Endothelial cell (in vitro differentiated cells): ENCODE measurements around the gene CHRDL2. TPM values are rescaled to one million over a fixed set of nuclear protein-coding genes. Genes with fewer than 3 reads are reported as not detected.

Source experiments
- DNase-seq: peaks from one replicate; pipeline ENCODE4 v3.0.0; 2021; ENCODE audit warnings: low spot score
- H3K27ac Mint-ChIP-seq: one replicate; pipeline ENCODE4 v1.8.0; 2021; ENCODE audit warnings: mixed read lengths, inconsistent platforms; ENCODE audit not compliant: unreplicated experiment
- H3K27me3 Mint-ChIP-seq: one replicate; pipeline ENCODE4 v1.8.0; 2021; ENCODE audit warnings: mild to moderate bottlenecking, moderate library complexity, mixed read lengths, inconsistent platforms; ENCODE audit not compliant: unreplicated experiment
- H3K36me3 Mint-ChIP-seq: one replicate; pipeline ENCODE4 v1.8.0; 2021; ENCODE audit warnings: mild to moderate bottlenecking, low read depth, mixed read lengths, inconsistent platforms; ENCODE audit not compliant: unreplicated experiment
- H3K4me1 Mint-ChIP-seq: one replicate; pipeline ENCODE4 v1.8.0; 2021; ENCODE audit warnings: mild to moderate bottlenecking, mixed read lengths, inconsistent platforms; ENCODE audit not compliant: unreplicated experiment
- H3K4me3 Mint-ChIP-seq: one replicate; pipeline ENCODE4 v1.8.0; 2021; ENCODE audit warnings: mild to moderate bottlenecking, mixed read lengths, inconsistent platforms; ENCODE audit not compliant: unreplicated experiment
- H3K9me3 Mint-ChIP-seq: one replicate; pipeline ENCODE4 v1.8.0; 2021; ENCODE audit warnings: mixed read lengths, inconsistent platforms; ENCODE audit not compliant: unreplicated experiment
- microRNA-seq: library from miRNA; unstranded; fragments of <30 nt; microRNA quantifications from one replicate; pipeline ENCODE4, GENCODE V29; 2020; ENCODE audit not compliant: unreplicated experiment
- total RNA-seq: library from RNA; stranded (reverse); fragmentation: NEBNext Ultra II Directional; extraction: Animal tissue kit (Norgen Biotek cat#: 25700); gene quantifications from one replicate; pipeline ENCODE4 v1.2.1, GENCODE V29; 2021; ENCODE audit not compliant: unreplicated experiment
- TF ChIP-seq, protein P1 (sequence below): fragments of 200-600 bp; sonication (generic); IDR thresholded peaks from one replicate; pipeline ENCODE4 v1.5.0; 2021; ENCODE audit warnings: antibody characterized with exemption; ENCODE audit not compliant: unreplicated experiment

Gene CHRDL2
- total RNA-seq, 1 donor from 2014 or later: 0.21 TPM

DNA sequence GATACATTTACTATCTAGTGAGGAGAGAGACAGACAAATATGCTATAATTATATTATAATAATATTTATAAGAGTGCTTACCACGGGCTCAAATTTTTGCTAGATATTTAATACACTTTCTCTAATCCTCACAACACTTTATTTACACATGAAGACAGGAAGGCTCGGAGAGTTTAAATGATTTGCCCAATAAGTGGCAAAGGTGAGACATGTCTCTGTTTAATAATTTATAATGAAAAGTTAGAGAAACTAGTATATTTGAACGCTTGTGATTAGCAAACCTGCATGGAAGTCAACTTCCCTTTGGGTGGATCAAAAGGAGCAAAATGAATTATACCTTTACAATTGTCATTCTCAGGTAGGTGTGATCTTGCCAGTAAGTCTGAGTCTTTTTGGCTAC lies 83.4 kb downstream of the CHRDL2 start:
- Mint-ChIP-seq H3K4me1 (no peaks in the 10 kb centered on the region), H3K4me3 (no peak overlapping the region), H3K27me3 (no peaks in the 10 kb centered on the region), H3K27ac (no peak overlapping the region), H3K36me3 (peaks cover 8% of the 10 kb centered on the region), H3K9me3 (no peaks in the 10 kb centered on the region)
- TF ChIP-seq, protein P1, sequence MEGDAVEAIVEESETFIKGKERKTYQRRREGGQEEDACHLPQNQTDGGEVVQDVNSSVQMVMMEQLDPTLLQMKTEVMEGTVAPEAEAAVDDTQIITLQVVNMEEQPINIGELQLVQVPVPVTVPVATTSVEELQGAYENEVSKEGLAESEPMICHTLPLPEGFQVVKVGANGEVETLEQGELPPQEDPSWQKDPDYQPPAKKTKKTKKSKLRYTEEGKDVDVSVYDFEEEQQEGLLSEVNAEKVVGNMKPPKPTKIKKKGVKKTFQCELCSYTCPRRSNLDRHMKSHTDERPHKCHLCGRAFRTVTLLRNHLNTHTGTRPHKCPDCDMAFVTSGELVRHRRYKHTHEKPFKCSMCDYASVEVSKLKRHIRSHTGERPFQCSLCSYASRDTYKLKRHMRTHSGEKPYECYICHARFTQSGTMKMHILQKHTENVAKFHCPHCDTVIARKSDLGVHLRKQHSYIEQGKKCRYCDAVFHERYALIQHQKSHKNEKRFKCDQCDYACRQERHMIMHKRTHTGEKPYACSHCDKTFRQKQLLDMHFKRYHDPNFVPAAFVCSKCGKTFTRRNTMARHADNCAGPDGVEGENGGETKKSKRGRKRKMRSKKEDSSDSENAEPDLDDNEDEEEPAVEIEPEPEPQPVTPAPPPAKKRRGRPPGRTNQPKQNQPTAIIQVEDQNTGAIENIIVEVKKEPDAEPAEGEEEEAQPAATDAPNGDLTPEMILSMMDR: no peak
- DNase-seq: no peak

- Mint-ChIP-seq H3K4me1 (no peaks in the 10 kb centered on the region), H3K4me3 (no peak overlapping the region), H3K27ac (no peak overlapping the region), H3K36me3 (peaks cover 5% of the 10 kb centered on the region), H3K27me3 (no peaks in the 10 kb centered on the region), H3K9me3 (no peaks in the 10 kb centered on the region)
- TF ChIP-seq, protein P1: no peak
- DNase-seq: no peak
Measured at GRCh38 chr11:74647404-74647803, 83.8 kb downstream of the CHRDL2 start.

DNA sequence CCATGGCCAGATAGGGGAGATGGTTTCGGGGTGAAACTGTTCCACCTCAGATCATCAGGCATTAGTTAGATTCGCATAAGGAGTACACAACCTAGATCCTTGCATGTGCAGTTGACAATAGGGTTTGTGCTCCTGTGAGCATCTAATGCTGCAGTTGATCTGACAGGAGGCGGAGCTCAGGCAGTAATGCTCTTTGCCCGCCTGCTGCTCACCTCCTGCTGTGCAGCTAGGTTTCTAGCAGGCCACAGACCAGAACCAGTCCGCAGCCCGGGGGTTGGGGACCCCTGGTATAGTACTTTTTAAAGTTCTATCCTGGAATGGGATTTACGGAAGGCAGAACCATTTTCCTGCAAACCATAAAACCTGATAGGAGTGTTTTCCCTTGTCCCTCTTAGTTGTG lies 84.3 kb downstream of the CHRDL2 start:
- Mint-ChIP-seq H3K4me3 (no peak overlapping the region), H3K27me3 (no peaks in the 10 kb centered on the region), H3K36me3 (peaks cover 5% of the 10 kb centered on the region), H3K27ac (no peak overlapping the region), H3K4me1 (no peaks in the 10 kb centered on the region), H3K9me3 (no peaks in the 10 kb centered on the region)
- TF ChIP-seq, protein P1: no peak
- DNase-seq: no peak

Small RNAs within 50 kb of the gene (microRNA-seq; reads per million reads assigned to microRNA genes)
- not detected for gene MIR4696

Other genes starting within 250 kb of the CHRDL2 start
- gene LIPT2, start 237.7 kb downstream of the CHRDL2 start, total RNA-seq: 6.5 TPM
- gene POLD3, start 138.8 kb downstream of the CHRDL2 start, total RNA-seq: 16.0 TPM
- 16.8 TPM for gene RNF169, start 17.4 kb upstream of the CHRDL2 start, total RNA-seq
- 8.0 TPM for gene XRRA1, start 217.7 kb upstream of the CHRDL2 start, total RNA-seq
- gene SPCS2, start 217.8 kb upstream of the CHRDL2 start, total RNA-seq: 130 TPM